Ovary (tissue), 3 donors: ENCODE measurements around the gene PFDN1.

Experiments
- CTCF ChIP-seq, 3 donors: fragments of 450-650 bp in 2 of 3; fragments of 200-600 bp in 1 of 3; IDR thresholded peaks; one replicate each; pipeline versions ENCODE4 v1.5.1 to v1.8.0; 2016 to 2022; ENCODE audit warnings: antibody characterized with exemption in 3 of 3, mild to moderate bottlenecking in 1 of 3
- POLR2A ChIP-seq: fragments of 450-650 bp; IDR thresholded peaks from one replicate; pipeline ENCODE4 v1.6.1; 2017; ENCODE audit warnings: antibody characterized with exemption, mild to moderate bottlenecking, moderate library complexity
- donor health status: DM: no; HTN: no; CAD: no.

DNA sequence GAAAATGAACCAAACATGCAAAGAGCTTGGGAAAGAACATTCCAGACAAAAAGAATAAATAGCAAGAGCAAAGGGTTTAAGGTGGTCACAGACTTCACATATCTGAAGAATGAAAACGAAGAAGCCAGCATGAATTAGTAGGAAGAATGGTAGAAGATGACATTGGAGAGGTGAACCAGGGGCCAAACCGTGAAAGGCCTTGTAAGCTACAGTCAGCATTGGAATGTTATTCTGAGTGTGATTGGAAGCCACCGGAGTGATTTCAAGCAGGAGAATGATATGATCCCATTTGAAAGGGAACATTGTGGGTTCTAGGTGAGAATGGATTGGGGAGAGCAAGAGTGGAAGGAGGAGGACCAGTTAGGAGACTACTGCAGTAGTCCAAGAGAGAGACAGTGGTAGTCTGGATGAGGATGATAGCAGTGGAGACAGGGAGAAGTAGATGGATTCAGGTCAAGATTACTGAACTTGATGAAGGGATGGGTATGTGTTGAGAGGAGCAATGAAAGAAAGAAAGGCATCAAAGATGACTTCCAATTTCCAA is 6.9 kb upstream of the PFDN1 start:
- TF ChIP-seq POLR2A, result no peak
- TF ChIP-seq CTCF (IDR thresholded peaks at IDR 0.05), result no peak
